Measurements from ENCODE around the gene BOLA3.

BOLA3 gene

DNA sequence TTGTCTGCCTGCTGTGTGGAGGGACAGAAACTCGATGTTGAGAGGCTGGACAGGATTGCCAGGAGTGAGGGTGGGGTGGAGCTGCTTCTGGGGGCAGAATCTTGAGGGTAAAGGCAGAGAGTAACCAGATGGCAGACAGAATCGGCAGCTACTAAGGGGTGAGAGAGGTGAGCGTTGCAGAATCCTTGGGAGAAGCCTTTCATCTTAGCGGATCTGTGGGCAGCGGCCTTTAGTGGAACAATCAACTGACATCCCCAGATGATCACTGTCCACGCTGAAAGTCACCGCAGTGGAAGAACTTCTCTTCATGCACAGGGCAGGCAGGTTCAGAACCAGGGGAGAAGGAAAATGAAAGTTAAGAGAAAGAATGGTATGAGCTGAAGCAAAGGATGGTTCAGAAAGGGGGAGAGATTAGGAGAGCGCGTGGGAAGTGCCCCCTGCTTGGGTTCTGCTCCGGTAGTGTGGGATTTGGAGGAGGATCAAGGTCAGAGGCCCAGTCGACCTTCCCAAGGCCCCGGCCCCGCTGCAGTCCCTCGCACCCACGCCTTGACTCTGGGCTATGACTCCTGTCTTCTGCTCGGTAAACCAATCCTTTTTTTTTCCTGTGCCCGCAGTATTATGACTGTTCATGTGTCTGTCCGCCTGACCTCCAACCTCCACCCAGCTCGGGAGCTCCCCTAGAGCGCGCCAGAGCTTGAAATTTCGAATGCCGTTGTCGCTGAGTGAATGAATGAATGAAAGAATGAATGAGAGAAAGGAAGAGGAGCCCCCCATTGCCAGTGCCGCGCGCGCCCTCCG is 584 bp downstream of the BOLA3 start:
- Mint-ChIP-seq H3K4me3 (no peak overlapping the region), H3K27me3 (ENCODE audit: low read depth, poor library complexity) (peaks cover 8% of the 10 kb centered on the region), H3K9me3 (no peaks in the 10 kb centered on the region), H3K4me1 (peaks cover 10% of the 10 kb centered on the region), H3K36me3 (ENCODE audit: low read depth) (peaks cover 16% of the 10 kb centered on the region), H3K27ac (no peak overlapping the region)
- no peak for TF ChIP-seq CTCF (IDR thresholded peaks at IDR 0.05)
- no peak for DNase-seq

DNA sequence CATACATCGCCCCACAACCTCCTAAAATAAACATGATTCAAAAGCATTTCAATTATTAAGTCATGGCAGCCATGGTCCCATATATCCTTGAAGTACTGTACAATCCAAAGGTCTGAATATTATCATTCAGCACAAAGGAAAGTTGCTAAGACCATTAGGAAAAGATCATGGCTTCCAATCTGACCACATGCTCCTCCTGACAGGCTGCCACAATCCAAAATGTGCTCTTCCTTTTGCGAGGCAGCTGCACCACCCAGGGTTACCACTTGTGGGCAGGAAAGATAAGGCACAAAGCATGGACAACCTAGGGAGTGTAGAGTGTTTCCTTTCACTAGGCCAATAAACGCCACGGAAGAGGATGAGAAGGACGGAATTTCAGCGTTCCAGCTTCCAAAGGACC is 5.4 kb downstream of the BOLA3 start:
- peak; percentile 26 for TF ChIP-seq CTCF (IDR thresholded peaks at IDR 0.05)
- Mint-ChIP-seq H3K27me3 (ENCODE audit: low read depth, poor library complexity) (no peaks in the 10 kb centered on the region), H3K9me3 (no peaks in the 10 kb centered on the region), H3K27ac (no peak overlapping the region), H3K4me3 (no peak overlapping the region), H3K36me3 (ENCODE audit: low read depth) (peaks cover 20% of the 10 kb centered on the region), H3K4me1 (peaks cover 6% of the 10 kb centered on the region)
- no peak for DNase-seq

- H3K27me3 Mint-ChIP-seq (ENCODE audit: low read depth, poor library complexity): no peaks in the 10 kb centered on the region
- no peaks in the 10 kb centered on the region for H3K9me3 Mint-ChIP-seq
- H3K27ac Mint-ChIP-seq: no peak overlapping the region
- peak; percentile 33 for TF ChIP-seq CTCF (IDR thresholded peaks at IDR 0.05)
- no peak for DNase-seq
- H3K4me3 Mint-ChIP-seq: no peak overlapping the region
- H3K36me3 Mint-ChIP-seq (ENCODE audit: low read depth): peaks cover 50% of the 10 kb centered on the region
- peaks cover 6% of the 10 kb centered on the region for H3K4me1 Mint-ChIP-seq
Measured at GRCh38 chr2:74138600-74139323, 8.9 kb downstream of the BOLA3 start.

- peak overlapping the region; percentile 38 for H3K27ac Mint-ChIP-seq
- no peak for DNase-seq
- H3K4me1 Mint-ChIP-seq: peaks cover 6% of the 10 kb centered on the region
- TF ChIP-seq CTCF (IDR thresholded peaks at IDR 0.05): no peak
- H3K4me3 Mint-ChIP-seq: no peak overlapping the region
- H3K9me3 Mint-ChIP-seq: no peaks in the 10 kb centered on the region
- H3K36me3 Mint-ChIP-seq (ENCODE audit: low read depth): peaks cover 58% of the 10 kb centered on the region
- no peaks in the 10 kb centered on the region for H3K27me3 Mint-ChIP-seq (ENCODE audit: low read depth, poor library complexity)
Measured at GRCh38 chr2:74137651-74138599, 9.8 kb downstream of the BOLA3 start.

- no peak for DNase-seq
- peak overlapping the region; percentile 35 for H3K27ac Mint-ChIP-seq
- peaks cover 4% of the 10 kb centered on the region for H3K27me3 Mint-ChIP-seq (ENCODE audit: low read depth, poor library complexity)
- H3K4me3 Mint-ChIP-seq: no peak overlapping the region
- peaks cover 8% of the 10 kb centered on the region for H3K4me1 Mint-ChIP-seq
- no peaks in the 10 kb centered on the region for H3K9me3 Mint-ChIP-seq
- TF ChIP-seq CTCF (IDR thresholded peaks at IDR 0.05): no peak
- H3K36me3 Mint-ChIP-seq (ENCODE audit: low read depth): peaks cover 36% of the 10 kb centered on the region
Measured at GRCh38 chr2:74131901-74132300, 15.8 kb downstream of the BOLA3 start.

All from nephron progenitor cell (in vitro differentiated cells).